HG03565 (cell line): ENCODE measurements around the gene MOK.
"Not testable (repeated sequence)": the region's sequence is repeated elsewhere in the genome, so short reads cannot be mapped to it uniquely, and the experiment has no call there.

ENCODE experiments used
- ATAC-seq: cut with Tn5 transposase; IDR thresholded peaks from one replicate; pipeline ENCODE4 v1.9.1; 2021; ENCODE audit warnings: mild to moderate bottlenecking, moderate library complexity; ENCODE audit not compliant: unreplicated experiment

MOK gene

DNA sequence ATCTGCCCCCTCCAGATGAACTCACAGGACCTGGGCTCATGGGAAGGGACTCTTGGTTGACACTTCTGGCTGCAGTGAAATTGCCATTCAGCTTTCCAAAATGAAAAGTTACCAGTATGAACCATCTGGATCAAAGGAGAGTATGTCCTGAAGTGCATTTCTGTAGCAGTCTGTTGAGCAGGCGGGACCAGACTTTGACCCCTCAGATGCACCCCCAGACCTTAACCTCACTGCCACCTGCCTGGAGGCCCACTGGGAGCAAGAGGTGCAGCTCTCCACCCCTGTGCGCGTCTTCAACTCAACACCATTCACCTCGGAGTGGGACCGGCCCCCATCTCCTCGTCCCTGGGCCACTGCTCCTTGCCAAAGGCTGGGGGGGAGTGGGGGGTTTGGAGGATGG, 55.0 kb downstream of the MOK start:
- no peak for ATAC-seq

DNA sequence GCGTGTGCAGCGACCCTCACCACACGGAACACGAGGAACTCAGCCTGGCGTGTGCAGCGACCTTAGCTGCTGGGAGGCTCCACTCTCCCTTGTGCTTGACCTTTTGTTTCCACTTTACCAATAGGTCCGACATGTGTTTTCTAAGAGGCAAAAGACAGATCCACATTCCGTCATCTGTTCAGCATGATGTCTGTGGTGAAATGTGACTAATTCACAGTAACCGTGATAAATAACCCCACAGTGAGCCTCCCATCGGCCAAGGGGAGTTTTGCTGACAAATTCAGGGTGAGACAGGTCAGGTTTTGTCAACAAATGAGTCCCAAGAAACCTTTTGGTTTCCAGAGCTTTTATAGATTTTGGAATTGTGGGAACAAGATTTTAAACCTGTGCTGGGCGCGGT, 55.9 kb downstream of the MOK start:
- no peak for ATAC-seq

DNA sequence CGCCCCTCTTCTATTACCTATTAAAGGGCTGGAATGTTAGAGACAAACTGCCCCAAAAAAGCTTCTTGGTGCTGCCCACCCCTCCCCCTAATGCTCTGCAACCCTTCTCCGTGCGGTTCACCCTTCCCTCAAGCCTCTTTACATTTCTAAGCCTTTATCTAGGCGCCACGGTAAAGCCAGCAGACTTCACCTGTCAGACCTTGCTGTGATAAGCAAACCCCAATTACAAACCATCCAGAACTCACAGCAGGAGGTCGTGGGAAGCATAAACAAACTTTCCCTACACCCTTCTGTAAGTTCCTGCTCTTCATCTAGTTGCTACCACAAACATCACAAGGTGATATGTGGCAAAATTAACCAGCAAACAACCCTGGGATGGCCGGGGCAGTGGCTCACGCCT, 56.8 kb downstream of the MOK start:
- ATAC-seq: no peak

DNA sequence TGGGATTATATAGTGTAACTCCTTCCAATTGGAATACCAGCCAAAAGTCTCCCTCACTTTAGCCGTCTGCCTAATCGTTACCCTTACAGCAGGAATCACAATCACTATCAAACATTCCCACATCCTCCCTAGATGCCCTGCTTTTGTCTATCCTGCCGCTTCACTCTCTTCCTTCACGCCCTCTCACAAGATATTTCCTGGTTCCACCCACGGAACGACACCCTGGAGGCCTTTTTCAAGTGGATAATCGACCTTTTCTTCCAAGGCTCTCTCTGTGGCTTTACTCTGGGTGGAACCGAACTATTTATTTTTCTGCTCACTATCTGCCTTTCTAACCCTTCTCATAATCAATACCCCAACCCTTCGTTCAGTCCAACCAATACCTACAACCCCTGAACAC, 58.9 kb downstream of the MOK start:
- ATAC-seq: no peak

DNA sequence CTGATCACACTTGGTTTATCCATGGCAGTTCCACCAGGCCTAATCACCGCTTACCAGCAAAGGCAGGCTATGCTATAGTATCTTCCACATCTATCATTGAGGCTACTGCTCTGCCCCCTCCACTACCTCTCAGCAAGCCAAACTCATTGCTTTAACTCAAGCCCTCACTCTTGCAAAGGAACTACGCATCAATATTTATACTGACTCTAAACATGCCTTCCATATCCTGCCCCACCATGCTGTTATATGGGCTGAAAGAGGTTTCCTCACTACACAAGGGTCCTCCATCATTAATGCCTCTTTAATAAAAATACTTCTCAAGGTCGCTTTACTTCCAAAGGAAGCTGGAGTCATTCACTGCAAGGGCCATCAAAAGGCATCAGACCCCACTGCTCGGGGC, 61.2 kb downstream of the MOK start:
- not testable (repeated sequence) for ATAC-seq

DNA sequence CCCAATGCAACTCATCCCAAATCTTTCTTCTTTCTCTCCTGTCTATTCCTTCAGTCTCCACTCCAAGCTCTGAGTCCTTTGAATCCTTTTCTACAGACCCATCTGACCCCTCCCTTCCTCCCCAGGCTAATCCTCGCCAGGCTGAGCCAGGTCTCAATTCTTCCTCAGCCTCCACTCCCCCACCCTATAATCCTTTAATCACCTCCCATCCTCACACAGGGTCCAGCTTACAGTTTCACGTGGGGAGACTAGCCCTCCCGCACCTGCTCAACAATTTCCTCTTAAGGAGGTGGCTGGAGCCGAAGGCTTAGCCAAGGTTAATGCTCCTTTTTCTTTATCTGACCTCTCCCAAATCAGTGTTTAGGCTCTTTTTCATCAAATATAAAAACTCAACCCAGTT, 63.8 kb downstream of the MOK start:
- ATAC-seq: no peak

DNA sequence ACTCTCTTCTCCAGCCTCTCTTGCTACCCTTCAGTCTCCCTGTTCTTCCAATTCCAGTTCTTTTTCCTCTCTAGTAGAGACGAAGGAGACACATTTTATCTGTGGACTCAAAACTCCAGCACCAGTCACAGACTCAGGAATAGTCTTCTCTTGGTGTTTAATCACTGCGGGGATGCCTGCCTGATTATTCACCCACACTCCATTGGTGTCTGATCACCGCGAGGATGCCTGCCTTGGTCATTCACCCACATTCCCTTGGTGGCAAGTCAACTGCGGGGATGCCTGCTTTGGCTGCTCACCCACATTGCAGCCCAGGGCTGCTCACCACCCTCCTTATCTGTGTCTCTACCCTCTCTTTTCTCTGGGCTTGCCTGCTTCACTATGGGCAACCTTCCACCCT, 64.5 kb downstream of the MOK start:
- ATAC-seq: not testable (repeated sequence)

DNA sequence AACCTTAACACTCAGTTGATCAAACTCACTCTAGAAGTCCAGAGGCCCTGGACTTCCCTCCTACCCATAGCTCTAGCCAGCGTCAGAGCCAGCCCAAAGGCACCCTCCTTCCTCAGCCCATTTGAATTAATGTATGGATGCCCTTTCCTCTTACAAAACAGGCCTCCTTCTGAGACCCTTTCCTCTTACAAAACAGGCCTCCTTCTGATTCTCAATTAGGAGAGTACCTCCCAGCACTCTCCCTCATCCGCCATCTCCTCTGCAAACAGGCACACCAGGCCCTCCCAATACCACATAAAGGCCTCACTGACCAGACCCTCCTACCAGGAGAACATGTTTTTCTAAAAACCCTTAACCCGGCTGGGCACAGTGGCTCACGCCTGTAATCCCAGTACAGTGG, 65.7 kb downstream of the MOK start:
- no peak for ATAC-seq

DNA sequence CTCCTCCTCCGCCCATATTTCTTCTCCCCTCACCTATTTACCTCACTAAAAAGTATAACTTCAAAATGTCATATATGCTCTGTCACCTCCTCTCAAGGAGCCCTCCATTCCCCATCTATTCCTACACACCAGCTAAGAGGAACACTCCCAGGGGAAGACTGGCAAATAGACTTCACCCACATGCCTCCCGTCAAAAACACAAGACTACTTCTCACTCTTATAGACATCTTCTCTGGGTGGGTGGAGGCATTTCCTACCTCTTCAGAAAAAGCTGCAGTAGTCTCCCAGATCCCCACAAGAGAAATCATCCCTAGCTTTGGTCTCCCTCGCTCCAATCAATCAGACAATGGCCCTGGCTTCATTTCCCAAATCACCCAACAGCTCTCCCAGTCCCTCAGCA, 66.2 kb downstream of the MOK start:
- ATAC-seq: no peak

DNA sequence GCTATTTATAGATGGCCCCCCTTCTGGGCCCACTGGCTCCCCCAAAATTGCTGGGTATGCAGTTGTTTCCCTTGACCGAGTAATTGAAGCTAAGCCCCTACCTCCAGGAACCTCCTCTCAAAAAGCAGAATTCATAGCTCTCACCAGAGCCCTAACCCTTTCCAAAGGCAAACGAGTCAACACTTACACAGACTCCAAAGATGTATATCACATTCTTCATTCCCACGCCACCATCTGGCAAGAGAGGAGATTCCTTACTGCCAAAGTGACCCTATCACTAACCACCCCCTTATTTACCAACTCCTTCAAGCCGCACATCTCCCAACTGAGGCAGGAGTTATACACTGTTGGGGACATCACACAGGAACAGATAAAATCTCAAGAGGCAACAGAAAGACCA, 66.8 kb downstream of the MOK start:
- no peak for ATAC-seq

DNA sequence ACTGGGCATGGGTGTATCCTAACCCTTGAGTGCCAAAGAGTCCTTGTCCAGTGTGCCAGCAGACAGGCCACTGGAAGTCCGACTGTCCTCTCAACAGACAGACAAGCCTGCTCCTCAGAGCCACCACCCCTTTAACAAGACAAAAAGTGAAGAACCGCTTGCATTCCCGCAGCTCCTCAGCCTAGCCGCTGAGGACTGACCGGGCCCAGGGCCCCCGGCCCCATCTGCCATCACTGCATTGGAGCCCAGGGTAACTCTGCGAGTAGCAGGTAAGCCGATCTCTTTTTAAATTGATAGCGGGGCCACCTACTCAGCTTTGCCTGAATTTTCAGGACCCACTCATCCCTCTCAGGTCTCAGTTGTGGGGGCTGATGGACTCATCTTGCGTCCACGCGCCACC, 68.9 kb downstream of the MOK start:
- ATAC-seq: no peak

DNA sequence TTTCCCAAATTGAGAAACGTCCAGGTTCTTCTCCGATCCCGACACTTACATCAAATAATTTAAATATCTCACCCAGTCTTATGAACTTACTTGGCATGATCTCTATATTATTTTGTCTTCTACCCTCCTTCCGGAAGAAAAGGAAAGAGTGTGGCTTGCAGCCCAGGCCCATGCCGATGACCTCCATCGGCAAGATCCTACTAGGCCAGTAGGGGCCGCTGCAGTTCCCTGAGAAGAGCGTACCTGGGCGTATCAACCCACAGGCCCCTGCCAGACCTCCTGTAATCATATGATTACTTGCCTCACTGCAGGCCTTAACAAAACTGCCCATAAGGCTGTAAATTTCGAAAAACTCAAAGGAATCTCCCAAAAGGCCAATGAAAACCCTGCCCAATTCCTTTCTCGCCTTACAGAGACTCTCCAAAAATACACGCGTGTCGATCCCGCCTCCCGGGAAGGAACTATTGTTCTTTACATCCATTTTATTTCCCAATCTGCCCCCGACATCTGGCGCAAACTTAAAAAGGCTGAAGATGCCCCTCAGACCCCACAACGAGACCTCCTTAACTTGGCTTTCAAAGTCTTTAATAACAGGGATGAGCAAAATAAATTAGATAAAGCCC, 69.6 kb downstream of the MOK start:
- ATAC-seq: no peak

DNA sequence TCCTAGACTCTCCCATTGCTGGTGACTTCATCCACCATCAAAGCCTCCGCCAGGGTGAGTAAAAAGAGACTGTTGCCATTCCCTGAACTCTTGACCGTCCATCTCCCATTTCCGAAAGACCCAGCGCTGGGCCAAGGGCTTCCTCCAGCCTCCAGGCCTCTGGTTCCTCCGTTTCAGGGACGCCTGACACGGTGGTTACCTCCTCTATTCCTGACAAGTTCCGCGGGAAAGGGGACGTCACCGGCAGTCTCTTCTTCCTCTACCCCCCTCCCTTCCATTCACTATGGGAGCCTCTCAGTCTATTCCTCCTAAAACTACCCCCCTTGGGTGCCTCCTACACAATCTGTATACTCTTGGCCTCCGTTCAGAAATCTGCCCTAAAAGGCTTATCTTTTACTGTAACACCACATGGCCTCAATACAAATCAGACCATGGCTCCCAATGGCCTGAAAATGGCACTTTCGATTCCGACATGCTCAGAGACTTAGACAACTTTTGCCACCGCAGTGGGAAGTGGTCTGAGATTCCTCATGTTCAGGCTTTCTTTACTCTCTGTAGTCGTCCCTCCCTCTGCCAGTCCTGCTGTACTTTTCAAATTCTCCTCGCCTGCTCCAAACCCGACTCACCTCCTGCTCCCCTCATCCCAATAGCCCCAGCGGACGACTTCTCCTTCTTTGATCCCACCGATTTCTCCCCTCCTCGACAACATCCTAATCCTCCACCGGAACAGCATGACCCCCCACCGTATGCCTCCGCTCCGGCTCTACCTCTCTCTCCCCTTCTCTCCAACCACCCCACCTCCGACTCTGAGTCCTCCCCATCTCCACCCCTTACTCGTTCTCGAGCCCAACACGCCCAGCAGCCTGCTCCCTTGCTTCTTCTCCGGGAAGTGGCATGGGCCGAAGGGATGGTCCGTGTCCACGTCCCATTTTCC, 70.4 kb downstream of the MOK start:
- no peak for ATAC-seq

DNA sequence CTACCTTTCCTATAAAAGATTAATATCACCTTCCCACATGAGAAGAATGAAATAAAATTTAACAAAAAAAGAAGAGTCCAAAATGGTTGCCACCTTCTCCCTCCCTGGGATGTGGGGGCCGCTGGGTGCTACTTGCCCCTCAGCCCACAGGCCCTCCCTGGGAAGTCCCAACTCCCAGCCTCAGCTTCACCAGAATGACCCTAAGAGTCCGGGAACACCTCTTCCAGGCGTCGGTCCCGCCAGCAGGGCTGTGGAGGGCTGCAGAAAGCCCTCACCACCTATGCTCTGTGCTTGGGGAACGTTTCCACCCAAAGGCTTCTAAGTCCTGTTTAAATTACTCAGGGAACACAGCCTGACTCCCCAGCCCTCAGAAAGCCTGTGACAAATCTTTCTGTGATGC, 71.9 kb downstream of the MOK start:
- no peak for ATAC-seq

DNA sequence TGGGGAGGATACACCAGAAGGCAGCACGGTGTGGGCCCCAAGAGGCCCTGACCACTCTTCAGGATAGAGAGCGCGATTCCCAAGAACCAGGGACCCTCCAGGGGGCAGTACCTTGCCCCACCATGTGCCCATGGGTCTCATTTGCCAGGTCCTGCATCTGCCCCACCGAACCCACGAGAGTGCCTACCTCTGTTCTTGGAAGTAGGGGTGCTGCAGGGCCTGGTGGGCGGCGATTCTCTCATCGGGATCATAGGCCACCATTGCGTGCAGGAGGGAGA, 72.7 kb downstream of the MOK start:
- no peak for ATAC-seq

DNA sequence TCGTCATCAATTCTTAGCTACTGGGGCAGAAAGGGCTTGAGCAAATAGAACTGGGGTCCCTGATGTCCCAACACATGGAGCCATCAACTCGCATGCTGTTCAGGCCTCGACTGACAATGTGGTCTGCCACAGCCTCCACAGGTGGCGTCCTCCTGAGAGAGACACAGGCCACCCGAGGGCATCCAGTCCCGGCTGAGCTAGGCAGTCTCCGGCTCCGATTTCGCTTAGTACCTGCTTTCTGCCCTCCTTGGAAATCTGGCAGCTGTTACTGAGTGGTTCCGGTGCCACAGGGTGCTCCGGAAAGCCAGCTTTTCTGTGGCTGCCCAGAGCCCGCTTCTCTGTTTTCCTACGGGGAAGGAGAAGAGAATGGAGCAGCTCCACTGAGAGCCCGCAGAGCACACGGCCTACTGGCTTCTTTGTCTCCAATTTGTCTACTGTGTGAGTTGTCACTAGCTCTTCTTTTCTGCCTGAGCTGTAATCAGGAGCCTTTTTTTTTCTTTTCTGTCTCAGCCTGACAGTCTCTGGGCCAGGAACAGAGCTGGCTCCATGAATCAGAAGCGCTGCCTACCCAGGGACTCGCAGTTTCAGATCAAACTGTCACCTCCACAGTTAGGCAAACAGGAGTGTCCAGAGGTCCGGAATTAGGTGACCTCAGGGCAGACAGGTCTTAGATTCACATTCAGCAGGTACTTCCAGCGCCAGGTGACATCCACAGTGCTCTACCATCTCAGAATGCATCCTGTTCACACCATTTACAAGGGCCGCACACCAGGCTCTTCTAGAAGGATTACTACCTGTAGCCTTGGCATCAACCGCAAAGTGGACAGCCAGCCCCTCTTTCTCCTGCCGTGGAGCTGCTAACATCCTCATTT, 73.3 kb downstream of the MOK start:
- ATAC-seq: no peak

DNA sequence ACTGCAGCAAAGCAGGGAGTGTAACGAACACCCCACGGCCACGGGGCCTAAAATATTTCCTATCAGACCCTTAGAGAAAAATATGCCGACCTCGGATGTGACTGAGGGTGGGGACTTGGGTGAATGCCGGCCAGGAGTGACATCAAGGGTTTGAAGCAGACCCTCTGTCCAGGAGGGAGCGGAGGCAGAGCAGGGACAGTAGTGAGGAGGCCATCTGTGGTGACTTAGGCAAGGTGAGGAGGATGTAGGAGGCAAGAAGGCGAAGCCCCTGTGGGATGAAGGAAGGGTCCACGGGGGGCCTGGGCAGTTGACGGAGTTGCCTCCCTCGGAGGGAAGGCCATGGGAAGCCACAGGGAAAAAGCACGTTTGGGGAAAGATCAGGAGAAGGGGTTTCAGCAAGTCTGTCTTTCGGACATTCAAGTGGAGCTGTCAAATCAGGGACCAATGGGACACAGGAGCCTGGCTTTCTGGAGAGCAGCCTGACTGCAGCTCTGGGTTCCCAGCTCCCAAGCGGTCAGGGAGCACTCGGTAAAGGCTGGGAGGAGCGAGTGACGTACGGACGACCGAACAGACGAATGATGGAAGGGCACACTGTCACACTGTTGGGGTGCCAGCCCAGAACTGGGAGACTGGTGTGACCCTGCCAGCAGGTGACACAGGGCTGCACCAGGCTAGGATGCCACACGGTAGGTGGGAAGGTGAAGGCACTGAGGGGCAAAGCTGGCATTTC, 74.3 kb downstream of the MOK start:
- no peak for ATAC-seq

DNA sequence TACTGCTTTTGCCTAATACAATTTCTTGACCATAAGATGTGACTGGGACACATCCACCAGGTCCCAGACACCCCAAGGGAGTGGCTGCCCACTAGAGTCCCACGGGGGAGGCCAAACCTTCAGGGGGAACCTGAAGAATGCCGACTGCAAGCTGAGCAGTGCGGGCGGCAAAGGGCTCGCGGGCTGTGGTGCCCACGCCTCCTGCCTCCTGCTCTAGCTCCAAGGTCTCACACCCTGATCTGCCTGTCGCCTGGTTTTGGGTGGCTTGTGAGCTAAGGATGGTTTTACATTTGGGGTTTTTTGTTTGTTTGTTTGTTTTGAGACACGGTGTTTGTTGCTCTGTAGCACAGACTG, 75.2 kb downstream of the MOK start:
- ATAC-seq: no peak

DNA sequence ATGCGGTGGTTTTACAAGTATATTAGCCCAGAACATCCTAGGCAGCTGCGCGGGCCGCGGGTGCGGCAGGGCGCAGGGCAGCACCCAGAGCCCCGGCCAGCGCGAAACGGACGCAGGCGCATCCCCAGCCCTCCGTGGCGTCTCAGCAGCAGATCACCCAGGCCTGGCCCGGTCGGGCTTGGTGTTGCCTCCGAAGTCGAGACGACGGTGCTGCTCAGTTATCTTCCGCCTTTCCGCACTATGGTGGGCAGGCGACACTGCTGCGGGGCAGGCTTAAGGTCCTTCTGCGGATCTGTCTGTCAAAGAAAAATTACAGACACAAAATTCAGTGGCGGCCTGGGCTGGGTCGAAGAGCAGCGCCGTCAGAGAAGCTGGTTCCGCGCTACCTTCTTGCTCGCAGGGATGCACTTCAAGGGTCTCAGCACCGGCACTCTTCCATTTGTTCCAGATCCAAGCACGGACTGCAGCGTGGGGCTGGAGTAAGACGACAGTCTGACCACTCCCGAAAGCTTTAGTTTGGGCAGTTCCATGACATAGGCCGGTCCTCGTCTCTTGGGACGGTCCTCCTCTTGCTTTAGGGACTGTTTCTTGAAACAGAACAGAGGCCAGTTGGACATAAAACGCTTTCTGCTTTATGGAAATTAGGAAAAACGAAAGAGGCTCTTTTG, 75.8 kb downstream of the MOK start:
- no peak for ATAC-seq

DNA sequence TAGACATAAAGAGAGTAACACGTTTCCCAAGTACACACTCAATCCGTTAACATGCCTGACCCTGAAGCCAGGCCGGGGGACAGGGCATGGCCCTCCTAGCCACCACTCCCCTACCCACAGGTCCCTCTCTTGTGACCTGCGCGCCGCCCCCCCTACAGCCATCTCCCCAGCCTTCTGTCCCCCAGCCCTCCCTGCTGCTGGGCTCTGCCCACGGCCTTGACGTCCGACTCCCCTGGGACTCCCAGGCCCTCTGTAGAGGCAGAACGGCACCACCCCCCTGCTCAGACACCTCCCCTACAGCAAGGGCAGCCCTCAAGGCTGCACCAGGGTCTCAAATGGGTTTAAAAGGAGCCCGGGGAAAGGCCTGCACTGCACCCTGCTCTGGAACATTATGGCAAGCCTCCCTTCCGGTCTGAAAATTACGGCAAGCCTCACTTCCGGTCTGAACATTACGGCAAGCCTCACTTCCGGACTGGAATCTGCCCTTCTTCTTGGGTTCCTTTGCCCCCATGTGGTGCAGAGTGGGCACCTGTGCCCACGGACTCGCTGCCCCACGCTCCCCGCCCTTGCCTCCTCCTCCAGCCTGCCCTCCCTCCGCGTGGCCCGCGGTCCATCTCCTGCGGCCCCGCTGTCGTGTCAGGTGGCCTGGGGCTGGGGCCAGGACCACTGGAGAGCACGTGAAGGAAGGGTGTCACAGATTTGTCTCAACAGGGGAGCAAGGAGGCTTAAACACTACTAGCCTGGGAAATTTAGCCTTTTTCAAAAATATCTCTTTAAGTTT, 77.6 kb downstream of the MOK start:
- no peak for ATAC-seq
